GM12878 (cell line): ENCODE data around the gene UBTF. TPM values are rescaled to one million over a fixed set of nuclear protein-coding genes. Genes with fewer than 3 reads are reported as not detected.

Source experiments
- BCL11A ChIP-seq: IDR thresholded peaks from 2 replicates; pipeline ENCODE4 v1.6.1; 2011; ENCODE audit warnings: low read depth, low read length
- BMI1 ChIP-seq: fragments of 450-650 bp; IDR thresholded peaks from 2 replicates; pipeline ENCODE4 v1.6.1; 2016; ENCODE audit warnings: mild to moderate bottlenecking, moderate library complexity, borderline replicate concordance
- CHD4 ChIP-seq: fragments of 200-600 bp; sonication (generic); IDR thresholded peaks from 2 replicates; pipeline ENCODE4 v1.6.1; 2016; ENCODE audit warnings: mild to moderate bottlenecking
- EED ChIP-seq: sonication (generic); IDR thresholded peaks from 2 replicates; pipeline ENCODE4 v1.6.1; 2016; ENCODE audit warnings: antibody characterized with exemption, low read depth
- EGR1 ChIP-seq, 2 experiments: IDR thresholded peaks; 1 replicate in 1 of 2; 2 replicates in 1 of 2; pipeline ENCODE4 v1.6.1; 2011 to 2012; ENCODE audit warnings: low read depth in 2 of 2, low read length in 2 of 2, borderline replicate concordance in 1 of 2, mild to moderate bottlenecking in 1 of 2, moderate library complexity in 1 of 2
- FOXK2 ChIP-seq: fragments of 450-650 bp; IDR thresholded peaks from 2 replicates; pipeline ENCODE4 v1.6.1; 2017; ENCODE audit warnings: mild to moderate bottlenecking, moderate library complexity
- HCFC1 ChIP-seq: fragments of 150-350 bp; IDR thresholded peaks from 2 replicates; pipeline ENCODE4 v1.6.1; 2014; ENCODE audit warnings: low read length
- KAT2A ChIP-seq: conservative IDR thresholded peaks from 2 replicates; pipeline ENCODE4 v1.6.1; 2011; ENCODE audit warnings: low read depth, low read length; ENCODE audit not compliant: control insufficient read depth
- MXI1 ChIP-seq: fragments of 150-350 bp; IDR thresholded peaks from 2 replicates; pipeline ENCODE4 v1.6.1; 2011; ENCODE audit warnings: low read depth, mild to moderate bottlenecking, inconsistent platforms, low read length, improper control_type of control experiment
- NR2F1 ChIP-seq: fragments of 450-650 bp; conservative IDR thresholded peaks from 2 replicates; pipeline ENCODE4 v1.6.1; 2017; ENCODE audit warnings: mild to moderate bottlenecking
- PAX8 ChIP-seq: fragments of 450-650 bp; IDR thresholded peaks from 2 replicates; pipeline ENCODE4 v1.6.1; 2017; ENCODE audit warnings: mild to moderate bottlenecking, moderate library complexity
- PML ChIP-seq: IDR thresholded peaks from 2 replicates; pipeline ENCODE4 v1.6.1; 2012; ENCODE audit warnings: low read length, inconsistent platforms
- RBBP5 ChIP-seq: fragments of 200-600 bp; sonication (generic); conservative IDR thresholded peaks from 2 replicates; pipeline ENCODE4 v1.6.1; 2016
- SIX5 ChIP-seq: IDR thresholded peaks from 2 replicates; pipeline ENCODE4 v1.6.1; 2011; ENCODE audit warnings: mild to moderate bottlenecking, low read depth, low read length, moderate library complexity; ENCODE audit not compliant: severe bottlenecking
- SMAD1 ChIP-seq: fragments of 450-650 bp; IDR thresholded peaks from 2 replicates; pipeline ENCODE4 v1.6.1; 2018; ENCODE audit warnings: mild to moderate bottlenecking, low read depth; ENCODE audit not compliant: partially characterized antibody
- SPI1 ChIP-seq: IDR thresholded peaks from 2 replicates; pipeline ENCODE4 v1.6.1; 2011; ENCODE audit warnings: low read depth, mild to moderate bottlenecking, low read length, moderate library complexity, borderline replicate concordance; ENCODE audit not compliant: insufficient read depth
- STAT1 ChIP-seq: fragments of 450-650 bp; conservative IDR thresholded peaks from 2 replicates; pipeline ENCODE4 v1.6.1; 2014; ENCODE audit warnings: antibody characterized with exemption, mild to moderate bottlenecking
- ZNF24 ChIP-seq: fragments of 450-650 bp; IDR thresholded peaks from 2 replicates; pipeline ENCODE4 v1.6.1; 2017; ENCODE audit warnings: antibody characterized with exemption, mild to moderate bottlenecking
- ZZZ3 ChIP-seq: IDR thresholded peaks from 2 replicates; pipeline ENCODE4 v1.6.1; 2011; ENCODE audit warnings: low read depth; ENCODE audit not compliant: control insufficient read depth, insufficient read length
- polyA plus RNA-seq, 11 experiments: library from polyadenylated mRNA; depleted of rRNA in 4 of 11; unstranded in 6 of 11; stranded (reverse) in 5 of 11; fragments of >200 nt; fragmentation: Nextera tagmentation in 4 of 11; fragmentation: Illumina TruSeq in 1 of 11; extraction: Ambion mirVana in 4 of 11; extraction: Trizol in 1 of 11; gene quantifications; 1 replicate in 1 of 11; 2 replicates in 10 of 11; pipeline versions ENCODE4 v1.2.1 to v1.2.3, GENCODE V29; 2011 to 2016; ENCODE audit warnings: inconsistent platforms in 2 of 11, missing spikeins in 2 of 11, low read depth in 1 of 11
- total RNA-seq, 4 experiments: library from RNA; depleted of rRNA in 3 of 4; stranded (reverse); fragments of >200 nt in 3 of 4; fragmentation: Illumina TruSeq in 1 of 4; extraction: Trizol in 1 of 4; gene quantifications; 2 replicates each; pipeline versions ENCODE4 v1.2.1 to v1.2.3, GENCODE V29; 2013 to 2021
- TF ChIP-seq, protein P1 (sequence below): IDR thresholded peaks from 2 replicates; pipeline ENCODE4 v1.6.1; 2011; ENCODE audit warnings: mild to moderate bottlenecking, low read depth, low read length, moderate library complexity; ENCODE audit not compliant: insufficient replicate concordance
- TF ChIP-seq, protein P2 (sequence below): fragments of 450-650 bp; IDR thresholded peaks from 2 replicates; pipeline ENCODE4 v1.6.1; 2017; ENCODE audit warnings: borderline replicate concordance
- TF ChIP-seq, protein P3 (sequence below): fragments of 450-650 bp; formaldehyde crosslinking; IDR thresholded peaks from 2 replicates; pipeline ENCODE4 v1.4.0; 2022; ENCODE audit warnings: mild to moderate bottlenecking, moderate library complexity
- TF ChIP-seq, protein P4 (sequence below): fragments of 450-650 bp; IDR thresholded peaks from 2 replicates; pipeline ENCODE4 v1.6.1; 2018; ENCODE audit warnings: borderline replicate concordance, mild to moderate bottlenecking; ENCODE audit not compliant: partially characterized antibody

The UBTF gene
- total and polyA plus RNA-seq, 10 of the 15 experiments (the other 5 are each of a cell fraction or from before 2014, with no cell fraction given) = 2.2 to 124 (median 79.6) TPM

DNA sequence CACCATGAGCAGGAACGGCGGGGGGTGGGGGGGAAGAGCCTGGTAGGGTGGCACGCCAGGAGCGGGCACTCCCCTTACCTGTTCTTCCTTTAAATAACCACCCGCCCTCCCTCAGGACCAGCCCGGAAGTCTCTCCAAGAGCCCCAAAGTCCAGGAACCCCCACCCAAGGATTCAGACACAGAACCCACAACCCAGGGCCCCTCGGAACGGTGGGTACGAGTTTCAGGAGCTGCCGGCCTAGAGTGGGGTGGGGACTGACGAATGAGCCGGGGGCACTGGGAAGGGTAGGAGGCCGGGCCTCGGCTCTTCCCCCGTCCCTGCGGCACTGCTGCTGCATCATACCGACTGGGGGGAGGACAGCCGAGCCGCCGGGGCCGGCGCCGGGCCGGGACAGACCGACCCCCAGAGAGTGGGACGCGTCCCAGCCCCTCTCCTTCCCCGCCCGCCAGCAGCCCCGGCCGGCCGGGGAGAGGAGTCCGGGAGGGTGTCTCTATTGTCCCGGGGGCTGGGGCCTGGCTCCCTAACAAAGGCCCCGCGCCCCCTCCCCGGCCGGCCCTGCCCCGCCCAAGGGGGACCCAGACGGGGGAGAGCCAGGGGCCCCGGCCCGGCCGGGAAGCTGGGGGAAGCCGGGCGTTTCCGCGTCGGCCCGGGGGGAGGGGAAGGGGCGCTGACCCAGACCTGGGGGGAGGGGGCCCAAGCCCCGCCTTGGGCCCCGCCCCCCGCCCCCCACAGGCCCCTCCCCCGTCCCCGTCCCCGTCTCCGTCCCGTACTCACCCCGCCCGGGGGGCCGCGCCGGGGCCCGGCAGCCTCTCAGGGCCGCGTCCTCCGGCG is 20.5 kb downstream of the UBTF start (continued):
- TF ChIP-seq NR2F1 (0 out of 2 replicates have a peak, but pooled peaks have one; percentile 48), CHD4 (no peak), PML (0 out of 2 replicates have a peak, but pooled peaks have one; percentile 22), KAT2A (no peak), RBBP5 (no peak), PAX8 (no peak), MXI1 (no peak), BMI1 (no peak), SPI1 (no peak), EGR1 (IDR thresholded peaks at IDR 0.05; ENCODE audit: borderline replicate concordance in 1 of 2, low read depth in 2 of 2, low read length in 2 of 2) (no peak), STAT1 (no peak), ZZZ3 (no peak), SIX5 (no peak), FOXK2 (no peak), BCL11A (no peak), ZNF24 (no peak), HCFC1 (no peak), SMAD1 (no peak), EED (no peak)
- TF ChIP-seq, protein P1, sequence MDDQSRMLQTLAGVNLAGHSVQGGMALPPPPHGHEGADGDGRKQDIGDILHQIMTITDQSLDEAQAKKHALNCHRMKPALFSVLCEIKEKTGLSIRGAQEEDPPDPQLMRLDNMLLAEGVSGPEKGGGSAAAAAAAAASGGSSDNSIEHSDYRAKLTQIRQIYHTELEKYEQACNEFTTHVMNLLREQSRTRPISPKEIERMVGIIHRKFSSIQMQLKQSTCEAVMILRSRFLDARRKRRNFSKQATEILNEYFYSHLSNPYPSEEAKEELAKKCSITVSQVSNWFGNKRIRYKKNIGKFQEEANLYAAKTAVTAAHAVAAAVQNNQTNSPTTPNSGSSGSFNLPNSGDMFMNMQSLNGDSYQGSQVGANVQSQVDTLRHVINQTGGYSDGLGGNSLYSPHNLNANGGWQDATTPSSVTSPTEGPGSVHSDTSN = no peak
- TF ChIP-seq, protein P2, sequence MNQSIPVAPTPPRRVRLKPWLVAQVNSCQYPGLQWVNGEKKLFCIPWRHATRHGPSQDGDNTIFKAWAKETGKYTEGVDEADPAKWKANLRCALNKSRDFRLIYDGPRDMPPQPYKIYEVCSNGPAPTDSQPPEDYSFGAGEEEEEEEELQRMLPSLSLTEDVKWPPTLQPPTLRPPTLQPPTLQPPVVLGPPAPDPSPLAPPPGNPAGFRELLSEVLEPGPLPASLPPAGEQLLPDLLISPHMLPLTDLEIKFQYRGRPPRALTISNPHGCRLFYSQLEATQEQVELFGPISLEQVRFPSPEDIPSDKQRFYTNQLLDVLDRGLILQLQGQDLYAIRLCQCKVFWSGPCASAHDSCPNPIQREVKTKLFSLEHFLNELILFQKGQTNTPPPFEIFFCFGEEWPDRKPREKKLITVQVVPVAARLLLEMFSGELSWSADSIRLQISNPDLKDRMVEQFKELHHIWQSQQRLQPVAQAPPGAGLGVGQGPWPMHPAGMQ = no peak
- TF ChIP-seq, protein P3, sequence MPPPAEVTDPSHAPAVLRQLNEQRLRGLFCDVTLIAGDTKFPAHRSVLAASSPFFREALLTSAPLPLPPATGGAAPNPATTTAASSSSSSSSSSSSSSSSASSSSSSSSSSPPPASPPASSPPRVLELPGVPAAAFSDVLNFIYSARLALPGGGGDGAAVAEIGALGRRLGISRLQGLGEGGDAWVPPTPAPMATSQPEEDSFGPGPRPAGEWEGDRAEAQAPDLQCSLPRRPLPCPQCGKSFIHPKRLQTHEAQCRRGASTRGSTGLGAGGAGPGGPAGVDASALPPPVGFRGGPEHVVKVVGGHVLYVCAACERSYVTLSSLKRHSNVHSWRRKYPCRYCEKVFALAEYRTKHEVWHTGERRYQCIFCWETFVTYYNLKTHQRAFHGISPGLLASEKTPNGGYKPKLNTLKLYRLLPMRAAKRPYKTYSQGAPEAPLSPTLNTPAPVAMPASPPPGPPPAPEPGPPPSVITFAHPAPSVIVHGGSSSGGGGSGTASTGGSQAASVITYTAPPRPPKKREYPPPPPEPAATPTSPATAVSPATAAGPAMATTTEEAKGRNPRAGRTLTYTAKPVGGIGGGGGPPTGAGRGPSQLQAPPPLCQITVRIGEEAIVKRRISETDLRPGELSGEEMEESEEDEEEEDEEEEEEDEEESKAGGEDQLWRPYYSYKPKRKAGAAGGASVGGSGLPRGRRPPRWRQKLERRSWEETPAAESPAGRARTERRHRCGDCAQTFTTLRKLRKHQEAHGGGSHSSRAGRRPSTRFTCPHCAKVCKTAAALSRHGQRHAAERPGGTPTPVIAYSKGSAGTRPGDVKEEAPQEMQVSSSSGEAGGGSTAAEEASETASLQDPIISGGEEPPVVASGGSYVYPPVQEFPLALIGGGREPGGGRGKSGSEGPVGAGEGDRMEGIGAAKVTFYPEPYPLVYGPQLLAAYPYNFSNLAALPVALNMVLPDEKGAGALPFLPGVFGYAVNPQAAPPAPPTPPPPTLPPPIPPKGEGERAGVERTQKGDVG (CRISPR knock-in tag) = no peak
- TF ChIP-seq, protein P4, sequence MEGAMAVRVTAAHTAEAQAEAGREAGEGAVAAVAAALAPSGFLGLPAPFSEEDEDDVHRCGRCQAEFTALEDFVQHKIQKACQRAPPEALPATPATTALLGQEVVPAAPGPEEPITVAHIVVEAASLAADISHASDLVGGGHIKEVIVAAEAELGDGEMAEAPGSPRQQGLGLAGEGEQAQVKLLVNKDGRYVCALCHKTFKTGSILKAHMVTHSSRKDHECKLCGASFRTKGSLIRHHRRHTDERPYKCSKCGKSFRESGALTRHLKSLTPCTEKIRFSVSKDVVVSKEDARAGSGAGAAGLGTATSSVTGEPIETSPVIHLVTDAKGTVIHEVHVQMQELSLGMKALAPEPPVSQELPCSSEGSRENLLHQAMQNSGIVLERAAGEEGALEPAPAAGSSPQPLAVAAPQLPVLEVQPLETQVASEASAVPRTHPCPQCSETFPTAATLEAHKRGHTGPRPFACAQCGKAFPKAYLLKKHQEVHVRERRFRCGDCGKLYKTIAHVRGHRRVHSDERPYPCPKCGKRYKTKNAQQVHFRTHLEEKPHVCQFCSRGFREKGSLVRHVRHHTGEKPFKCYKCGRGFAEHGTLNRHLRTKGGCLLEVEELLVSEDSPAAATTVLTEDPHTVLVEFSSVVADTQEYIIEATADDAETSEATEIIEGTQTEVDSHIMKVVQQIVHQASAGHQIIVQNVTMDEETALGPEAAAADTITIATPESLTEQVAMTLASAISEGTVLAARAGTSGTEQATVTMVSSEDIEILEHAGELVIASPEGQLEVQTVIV = no peak
